ENCODE data around the gene GNA12. TPM values are rescaled to one million over a fixed set of nuclear protein-coding genes. Genes with fewer than 3 reads are reported as not detected.

GNA12 gene
- total RNA-seq, 1 experiment from 2014 or later, result 35.5 TPM

DNA sequence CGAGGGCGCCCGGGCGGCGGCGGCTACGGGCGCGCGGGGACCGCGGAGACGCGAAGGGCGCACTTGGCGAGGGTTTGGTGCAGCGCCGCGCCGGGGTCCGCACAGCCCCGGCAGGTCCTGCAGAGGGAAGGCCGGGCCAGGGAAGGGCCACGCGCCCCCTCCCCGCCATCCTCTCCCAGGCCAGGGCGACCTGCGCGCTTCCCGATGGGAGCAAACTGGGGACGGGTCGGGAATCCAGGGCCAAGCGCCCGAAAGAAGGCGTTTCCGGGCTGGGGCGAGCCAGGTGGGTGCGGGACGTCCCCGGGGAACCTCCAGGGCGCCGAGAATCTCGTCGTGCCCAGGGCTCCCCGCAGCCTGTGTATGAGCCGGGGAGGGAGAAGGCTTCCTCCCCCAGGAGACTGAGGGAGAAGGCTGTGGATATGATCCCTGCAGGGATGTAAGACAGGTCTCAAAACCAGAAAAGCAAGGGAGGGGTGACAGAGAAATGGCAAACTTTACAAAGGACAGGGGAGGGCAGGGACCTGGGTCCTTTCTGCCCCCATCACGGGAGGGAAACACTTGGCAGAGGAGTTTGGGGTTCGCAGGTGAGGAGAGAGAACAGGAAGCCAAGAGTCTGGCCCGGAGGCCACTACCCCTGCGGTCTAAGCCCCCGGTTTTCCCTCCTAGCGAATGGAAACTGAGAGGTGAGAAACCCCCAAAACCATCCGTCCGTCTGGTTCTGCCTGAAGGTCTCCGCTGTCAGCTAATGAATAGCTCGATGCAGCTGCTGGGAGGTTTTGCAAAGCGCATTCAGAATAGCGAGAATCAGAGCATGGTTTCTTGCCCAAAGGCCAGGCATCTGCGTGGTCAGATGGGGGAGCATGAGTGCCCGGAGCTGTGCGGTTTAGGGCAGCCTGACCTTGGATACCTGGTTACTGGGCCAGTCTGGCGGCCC, 155.4 kb downstream of the GNA12 start:
- TF ChIP-seq, protein P1, sequence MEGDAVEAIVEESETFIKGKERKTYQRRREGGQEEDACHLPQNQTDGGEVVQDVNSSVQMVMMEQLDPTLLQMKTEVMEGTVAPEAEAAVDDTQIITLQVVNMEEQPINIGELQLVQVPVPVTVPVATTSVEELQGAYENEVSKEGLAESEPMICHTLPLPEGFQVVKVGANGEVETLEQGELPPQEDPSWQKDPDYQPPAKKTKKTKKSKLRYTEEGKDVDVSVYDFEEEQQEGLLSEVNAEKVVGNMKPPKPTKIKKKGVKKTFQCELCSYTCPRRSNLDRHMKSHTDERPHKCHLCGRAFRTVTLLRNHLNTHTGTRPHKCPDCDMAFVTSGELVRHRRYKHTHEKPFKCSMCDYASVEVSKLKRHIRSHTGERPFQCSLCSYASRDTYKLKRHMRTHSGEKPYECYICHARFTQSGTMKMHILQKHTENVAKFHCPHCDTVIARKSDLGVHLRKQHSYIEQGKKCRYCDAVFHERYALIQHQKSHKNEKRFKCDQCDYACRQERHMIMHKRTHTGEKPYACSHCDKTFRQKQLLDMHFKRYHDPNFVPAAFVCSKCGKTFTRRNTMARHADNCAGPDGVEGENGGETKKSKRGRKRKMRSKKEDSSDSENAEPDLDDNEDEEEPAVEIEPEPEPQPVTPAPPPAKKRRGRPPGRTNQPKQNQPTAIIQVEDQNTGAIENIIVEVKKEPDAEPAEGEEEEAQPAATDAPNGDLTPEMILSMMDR (conservative IDR thresholded peaks at IDR 0.05; ENCODE audit: low read depth, low read length), result no peak
- TF ChIP-seq EZH2 (IDR thresholded peaks at IDR 0.05; ENCODE audit: borderline replicate concordance, low read depth, low read length, poor library complexity, severe bottlenecking), result peak; percentile 67
- CTCF ChIA-PET, result interaction anchor here (0.6 kb wide), 2 partner anchors 18 to 94 kb away, joined by 3 to 4 read pairs; no protein-coding TSS in a partner anchor
- no peak for DNase-seq (ENCODE audit: low spot score)
- no peaks in the 10 kb centered on the region for H3K36me3 ChIP-seq (ENCODE audit: insufficient read depth, low read length, poor library complexity, severe bottlenecking)
- no peaks in the 10 kb centered on the region for H3K4me1 ChIP-seq (ENCODE audit: insufficient read depth, low read length, poor library complexity, severe bottlenecking)
- intact Hi-C loops (cut with micrococcal nuclease; ENCODE audit: unreplicated experiment), result no loop called here
- POLR2A ChIA-PET (ENCODE audit: low non-redundant PET), result no interaction called here
- H3K4me3 ChIP-seq (ENCODE audit: low read depth, low read length, poor library complexity, severe bottlenecking), result no peak overlapping the region
- no TSS peak for BruUV-seq (replicated peaks)
- H3K9me3 ChIP-seq (ENCODE audit: low read depth, low read length, poor library complexity, severe bottlenecking), result no peaks in the 10 kb centered on the region
- H3K27ac ChIP-seq (ENCODE audit: low read depth, low read length, poor library complexity, severe bottlenecking), result no peak overlapping the region
- H3K27me3 ChIP-seq (replicated peaks; ENCODE audit: insufficient read depth, low read depth, low read length, poor library complexity), result peaks cover 50% of the 10 kb centered on the region

DNA sequence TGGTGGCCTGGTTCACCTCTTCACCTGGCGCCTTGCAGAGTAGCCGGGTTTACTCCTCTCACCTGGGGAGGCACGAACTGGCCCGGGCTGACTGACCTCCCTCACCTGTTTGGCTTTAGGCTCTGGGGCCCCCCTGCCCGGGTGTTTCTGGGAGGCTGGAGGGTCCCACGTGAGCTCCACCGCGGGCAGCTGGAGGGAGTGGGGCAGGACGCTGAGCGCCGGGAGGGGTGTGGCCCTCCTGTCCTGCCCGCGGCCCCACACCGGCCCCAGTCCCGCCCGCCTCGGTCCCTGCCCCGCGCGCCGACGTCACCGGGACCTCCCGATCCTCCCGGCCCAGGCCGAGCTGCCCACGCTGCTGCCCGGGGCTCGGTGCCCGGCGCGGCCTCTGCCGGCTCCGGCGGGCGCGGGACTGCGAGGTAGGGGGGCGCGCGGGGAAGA, 156.2 kb downstream of the GNA12 start, which contains the start of gene AMZ1:
Gene AMZ1 (plus strand): TSS at position 322 of the 438 bp plus-strand sequence. CDS start 12,250 bp downstream, outside the sequence.
- ChIA-PET CTCF (interaction anchor here (0.6 kb wide), 1 partner anchor 19 kb away, joined by 3 read pairs; no protein-coding TSS in a partner anchor), POLR2A (ENCODE audit: low non-redundant PET) (no interaction called here)
- TF ChIP-seq EZH2 (IDR thresholded peaks at IDR 0.05; ENCODE audit: borderline replicate concordance, low read depth, low read length, poor library complexity, severe bottlenecking), result no peak
- TF ChIP-seq, protein P1 (conservative IDR thresholded peaks at IDR 0.05; ENCODE audit: low read depth, low read length), result no peak
- DNase-seq (ENCODE audit: low spot score), result no peak
- H3K4me1 ChIP-seq (ENCODE audit: insufficient read depth, low read length, poor library complexity, severe bottlenecking), result no peaks in the 10 kb centered on the region
- intact Hi-C loops (cut with micrococcal nuclease; ENCODE audit: unreplicated experiment), result no loop called here
- no peaks in the 10 kb centered on the region for H3K36me3 ChIP-seq (ENCODE audit: insufficient read depth, low read length, poor library complexity, severe bottlenecking)
- H3K27ac ChIP-seq (ENCODE audit: low read depth, low read length, poor library complexity, severe bottlenecking), result no peak within 1 kb of the TSS
- H3K9me3 ChIP-seq (ENCODE audit: low read depth, low read length, poor library complexity, severe bottlenecking), result no peaks in the 10 kb centered on the region
- no peak within 1 kb of the TSS for H3K4me3 ChIP-seq (ENCODE audit: low read depth, low read length, poor library complexity, severe bottlenecking)
- peaks cover 50% of the 10 kb centered on the region for H3K27me3 ChIP-seq (replicated peaks; ENCODE audit: insufficient read depth, low read depth, low read length, poor library complexity)
- BruUV-seq (replicated peaks), result no TSS peak

DNA sequence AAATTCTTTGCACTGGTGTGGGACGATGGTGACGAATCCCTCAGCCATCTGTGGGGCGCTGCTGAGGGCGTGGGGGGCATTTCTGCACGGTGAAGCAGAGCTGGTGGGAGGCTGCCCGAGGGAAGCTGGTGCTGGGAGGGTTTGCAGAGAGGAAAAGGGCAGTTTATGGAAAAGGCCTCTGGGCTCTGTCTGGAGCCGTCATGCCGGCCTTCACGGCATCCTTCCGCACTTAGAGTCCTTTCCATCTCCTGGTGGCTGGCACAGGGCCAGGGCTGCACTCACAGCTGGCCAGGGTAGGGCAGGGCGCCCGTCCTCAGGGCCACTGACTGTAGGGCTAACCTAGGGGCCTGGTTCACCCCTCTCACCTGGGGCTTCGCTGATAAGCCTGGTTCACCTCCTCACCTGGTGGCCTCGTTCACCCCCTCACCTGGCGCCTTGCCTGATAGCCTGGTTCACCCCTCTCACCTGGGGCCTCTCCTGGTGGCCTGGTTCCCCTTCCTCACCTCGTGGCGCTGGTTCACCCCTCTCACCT, 156.7 kb downstream of the GNA12 start:
- H3K9me3 ChIP-seq (ENCODE audit: low read depth, low read length, poor library complexity, severe bottlenecking), result no peaks in the 10 kb centered on the region
- POLR2A ChIA-PET (ENCODE audit: low non-redundant PET), result no interaction called here
- H3K27ac ChIP-seq (ENCODE audit: low read depth, low read length, poor library complexity, severe bottlenecking), result no peak overlapping the region
- CTCF ChIA-PET, result no interaction called here
- TF ChIP-seq, protein P1 (conservative IDR thresholded peaks at IDR 0.05; ENCODE audit: low read depth, low read length), result no peak
- no peak for TF ChIP-seq EZH2 (IDR thresholded peaks at IDR 0.05; ENCODE audit: borderline replicate concordance, low read depth, low read length, poor library complexity, severe bottlenecking)
- no TSS peak for BruUV-seq (replicated peaks)
- no peaks in the 10 kb centered on the region for H3K36me3 ChIP-seq (ENCODE audit: insufficient read depth, low read length, poor library complexity, severe bottlenecking)
- H3K4me1 ChIP-seq (ENCODE audit: insufficient read depth, low read length, poor library complexity, severe bottlenecking), result no peaks in the 10 kb centered on the region
- H3K27me3 ChIP-seq (replicated peaks; ENCODE audit: insufficient read depth, low read depth, low read length, poor library complexity), result peaks cover 50% of the 10 kb centered on the region
- intact Hi-C loops (cut with micrococcal nuclease; ENCODE audit: unreplicated experiment), result no loop called here
- H3K4me3 ChIP-seq (ENCODE audit: low read depth, low read length, poor library complexity, severe bottlenecking), result no peak overlapping the region
- DNase-seq (ENCODE audit: low spot score), result no peak

Data from A673 (cell line).